ENCODE results near the gene AMBN. TPM values are rescaled to one million over a fixed set of nuclear protein-coding genes. Genes with fewer than 3 reads are reported as not detected.

The AMBN gene
- total RNA-seq, 1 experiment from 2014 or later: not detected

GRCh38 chr4:70603856-70604255, 11.8 kb downstream of the AMBN start:
- TF ChIP-seq CTCF (conservative IDR thresholded peaks at IDR 0.05) (no peak), EZH2 (IDR thresholded peaks at IDR 0.05; ENCODE audit: low read depth) (no peak)
- Histone ChIP-seq H3K4me3 (no peak overlapping the region), H4K20me1 (ENCODE audit: insufficient read depth) (no peaks in the 10 kb centered on the region), H3K79me2 (ENCODE audit: low read depth) (no peaks in the 10 kb centered on the region), H3F3A (ENCODE audit: insufficient read depth, low read depth) (no peaks in the 10 kb centered on the region), H3K27ac (no peak overlapping the region), H3K9me2 (ENCODE audit: insufficient read depth) (no peaks in the 10 kb centered on the region), H3K9me3 (ENCODE audit: insufficient read depth, low read depth) (no peaks in the 10 kb centered on the region), H3K4me2 (no peak overlapping the region), H3K27me3 (ENCODE audit: insufficient read depth, low read depth) (no peaks in the 10 kb centered on the region), H3K36me3 (ENCODE audit: low read depth) (no peaks in the 10 kb centered on the region), H3K4me1 (replicated peaks; ENCODE audit: insufficient read depth) (no peaks in the 10 kb centered on the region), H2AFZ (no peak overlapping the region)
- ChIA-PET CTCF (no interaction called here), POLR2A (ENCODE audit: unreplicated experiment) (no interaction called here)
- DNase-seq: no peak
- BruUV-seq (replicated peaks): no TSS peak
- intact Hi-C loops (cut with micrococcal nuclease; ENCODE audit: unreplicated experiment): loop anchor here (10.0 kb wide), 2 partner anchors 81 to 581 kb away; partner anchors contain the start of gene UTP3

- H3K9me2 ChIP-seq (ENCODE audit: insufficient read depth): no peaks in the 10 kb centered on the region
- H4K20me1 ChIP-seq (ENCODE audit: insufficient read depth): no peaks in the 10 kb centered on the region
- no peaks in the 10 kb centered on the region for H3K4me1 ChIP-seq (replicated peaks; ENCODE audit: insufficient read depth)
- no peaks in the 10 kb centered on the region for H3K79me2 ChIP-seq (ENCODE audit: low read depth)
- no peaks in the 10 kb centered on the region for H3K9me3 ChIP-seq (ENCODE audit: insufficient read depth, low read depth)
- DNase-seq: no peak
- no peaks in the 10 kb centered on the region for H3F3A ChIP-seq (ENCODE audit: insufficient read depth, low read depth)
- no peak overlapping the region for H3K4me2 ChIP-seq
- H3K36me3 ChIP-seq (ENCODE audit: low read depth): no peaks in the 10 kb centered on the region
- POLR2A ChIA-PET (ENCODE audit: unreplicated experiment): no interaction called here
- H3K4me3 ChIP-seq: no peak overlapping the region
- intact Hi-C loops (cut with micrococcal nuclease; ENCODE audit: unreplicated experiment): loop anchor here (10.0 kb wide), 2 partner anchors 78 to 578 kb away; partner anchors contain the start of gene UTP3
- BruUV-seq (replicated peaks): no TSS peak
- H2AFZ ChIP-seq: no peak overlapping the region
- H3K27ac ChIP-seq: no peak overlapping the region
- CTCF ChIA-PET: interaction anchor here (0.6 kb wide), 1 partner anchor 32 kb away, joined by 9 read pairs; no protein-coding TSS in a partner anchor
- TF ChIP-seq EZH2 (IDR thresholded peaks at IDR 0.05; ENCODE audit: low read depth) (no peak), CTCF (conservative IDR thresholded peaks at IDR 0.05) (no peak)
- H3K27me3 ChIP-seq (ENCODE audit: insufficient read depth, low read depth): no peaks in the 10 kb centered on the region
These were observed 14.4 kb downstream of the AMBN start for GRCh38 chr4:70606459-70606858.

GRCh38 chr4:70607334-70607853, 15.3 kb downstream of the AMBN start:
- Histone ChIP-seq H3K79me2 (ENCODE audit: low read depth) (no peaks in the 10 kb centered on the region), H3K9me2 (ENCODE audit: insufficient read depth) (no peaks in the 10 kb centered on the region), H3F3A (ENCODE audit: insufficient read depth, low read depth) (no peaks in the 10 kb centered on the region), H3K27me3 (ENCODE audit: insufficient read depth, low read depth) (no peaks in the 10 kb centered on the region), H3K9me3 (ENCODE audit: insufficient read depth, low read depth) (no peaks in the 10 kb centered on the region), H3K4me2 (no peak overlapping the region), H3K36me3 (ENCODE audit: low read depth) (no peaks in the 10 kb centered on the region), H3K27ac (no peak overlapping the region), H4K20me1 (ENCODE audit: insufficient read depth) (no peaks in the 10 kb centered on the region), H2AFZ (no peak overlapping the region), H3K4me3 (no peak overlapping the region), H3K4me1 (replicated peaks; ENCODE audit: insufficient read depth) (no peaks in the 10 kb centered on the region)
- TF ChIP-seq EZH2 (IDR thresholded peaks at IDR 0.05; ENCODE audit: low read depth) (no peak), CTCF (conservative IDR thresholded peaks at IDR 0.05) (no peak)
- BruUV-seq (replicated peaks): no TSS peak
- POLR2A ChIA-PET (ENCODE audit: unreplicated experiment): no interaction called here
- no peak for DNase-seq
- intact Hi-C loops (cut with micrococcal nuclease; ENCODE audit: unreplicated experiment): loop anchor here (10.0 kb wide), 2 partner anchors 77 to 577 kb away; partner anchors contain the start of gene UTP3
- CTCF ChIA-PET: no interaction called here
